Activated T-cell treated with anti-CD3 and anti-CD28 coated beads, Interleukin-2, amount 50 U/mL, for 24 hours (primary cell): ENCODE measurements around the gene JMJD6.
"Not testable (repeated sequence)": the region's sequence is repeated elsewhere in the genome, so short reads cannot be mapped to it uniquely, and the experiment has no call there.

Experiments
- DNase-seq: peaks from one replicate; pipeline ENCODE4 v3.0.0-alpha.2; 2020
- H3K27ac Mint-ChIP-seq: 2 replicates; pipeline ENCODE4 v1.8.0; 2020; ENCODE audit warnings: mild to moderate bottlenecking, mixed read lengths
- H3K27me3 Mint-ChIP-seq: 2 replicates; pipeline ENCODE4 v1.8.0; 2020; ENCODE audit warnings: mixed read lengths
- H3K36me3 Mint-ChIP-seq: 2 replicates; pipeline ENCODE4 v1.8.0; 2020; ENCODE audit warnings: low read depth, mixed read lengths
- H3K4me1 Mint-ChIP-seq: 2 replicates; pipeline ENCODE4 v1.8.0; 2020; ENCODE audit warnings: low read depth, mixed read lengths
- H3K4me3 Mint-ChIP-seq: 2 replicates; pipeline ENCODE4 v1.8.0; 2020; ENCODE audit warnings: mild to moderate bottlenecking, moderate library complexity, mixed read lengths
- H3K9me3 Mint-ChIP-seq: 2 replicates; pipeline ENCODE4 v1.8.0; 2020; ENCODE audit warnings: mixed read lengths

JMJD6 gene

GRCh38 chr17:76740329-76741118 is 14.1 kb upstream of the JMJD6 start:
- DNase-seq, result no peak
- Mint-ChIP-seq H3K27me3 (no peaks in the 10 kb centered on the region), H3K36me3 (peaks cover 66% of the 10 kb centered on the region), H3K4me3 (no peak overlapping the region), H3K9me3 (no peaks in the 10 kb centered on the region), H3K27ac (no peak overlapping the region), H3K4me1 (peaks cover 44% of the 10 kb centered on the region)

- H3K9me3 Mint-ChIP-seq, DNase-seq, H3K27ac Mint-ChIP-seq, H3K27me3 Mint-ChIP-seq, H3K4me3 Mint-ChIP-seq: not testable (repeated sequence)
- Mint-ChIP-seq H3K4me1 (peaks cover 35% of the 10 kb centered on the region), H3K36me3 (peaks cover 66% of the 10 kb centered on the region)
Measured at GRCh38 chr17:76739568-76740115, 13.2 kb upstream of the JMJD6 start.

GRCh38 chr17:76738468-76738850 is 12.1 kb upstream of the JMJD6 start:
- peaks cover 68% of the 10 kb centered on the region for H3K36me3 Mint-ChIP-seq
- H3K4me1 Mint-ChIP-seq, result peaks cover 40% of the 10 kb centered on the region
- H3K27me3 Mint-ChIP-seq, result no peaks in the 10 kb centered on the region
- peak overlapping the region; percentile 100 for H3K27ac Mint-ChIP-seq
- DNase-seq, result no peak
- no peaks in the 10 kb centered on the region for H3K9me3 Mint-ChIP-seq
- H3K4me3 Mint-ChIP-seq, result peak overlapping the region; percentile 99

GRCh38 chr17:76737676-76738467 is 11.5 kb upstream of the JMJD6 start, which contains the start of gene MFSD11:
TSS of gene MFSD11 (plus strand) at chr17:76738119. CDS start at chr17:76738353, 234 bp downstream.
- Mint-ChIP-seq H3K9me3 (no peaks in the 10 kb centered on the region), H3K4me1 (peaks cover 42% of the 10 kb centered on the region), H3K27me3 (no peaks in the 10 kb centered on the region), H3K4me3 (peak within 1 kb of the TSS; percentile 99), H3K36me3 (peaks cover 70% of the 10 kb centered on the region), H3K27ac (peak within 1 kb of the TSS; percentile 100)
- DNase-seq, result peak; percentile 96

GRCh38 chr17:76737082-76737675 is 10.8 kb upstream of the JMJD6 start, which contains the start of gene SRSF2:
TSS of gene SRSF2 (minus strand) at chr17:76737331. CDS start at chr17:76737160, 171 bp downstream.
- Mint-ChIP-seq H3K36me3 (peaks cover 70% of the 10 kb centered on the region), H3K27ac (peak within 1 kb of the TSS; percentile 100), H3K9me3 (no peaks in the 10 kb centered on the region), H3K4me3 (peak within 1 kb of the TSS; percentile 99), H3K4me1 (peaks cover 45% of the 10 kb centered on the region), H3K27me3 (no peaks in the 10 kb centered on the region)
- peak; percentile 99 for DNase-seq

- peak overlapping the region; percentile 99 for H3K4me3 Mint-ChIP-seq
- H3K9me3 Mint-ChIP-seq, result no peaks in the 10 kb centered on the region
- peaks cover 71% of the 10 kb centered on the region for H3K36me3 Mint-ChIP-seq
- peaks cover 49% of the 10 kb centered on the region for H3K4me1 Mint-ChIP-seq
- peak overlapping the region; percentile 100 for H3K27ac Mint-ChIP-seq
- no peaks in the 10 kb centered on the region for H3K27me3 Mint-ChIP-seq
- DNase-seq, result peak; percentile 80
Measured at GRCh38 chr17:76736349-76737081, 10.1 kb upstream of the JMJD6 start.

- H3K4me3 Mint-ChIP-seq, result peak overlapping the region; percentile 99
- peak overlapping the region; percentile 99 for H3K27ac Mint-ChIP-seq
- peaks cover 52% of the 10 kb centered on the region for H3K4me1 Mint-ChIP-seq
Measured at GRCh38 chr17:76735586-76736348, 9.4 kb upstream of the JMJD6 start.

GRCh38 chr17:76735006-76735405 is 8.6 kb upstream of the JMJD6 start:
- Mint-ChIP-seq H3K27ac (peak overlapping the region; percentile 99), H3K36me3 (peaks cover 77% of the 10 kb centered on the region), H3K4me1 (peaks cover 52% of the 10 kb centered on the region), H3K27me3 (no peaks in the 10 kb centered on the region), H3K4me3 (peak overlapping the region; percentile 99), H3K9me3 (no peaks in the 10 kb centered on the region)
- no peak for DNase-seq

More at GRCh38 chr17:76735586-76736348, 9.4 kb upstream of the JMJD6 start:
- H3K9me3 Mint-ChIP-seq, result no peaks in the 10 kb centered on the region
- no peaks in the 10 kb centered on the region for H3K27me3 Mint-ChIP-seq
- DNase-seq, result no peak
- H3K36me3 Mint-ChIP-seq, result peaks cover 72% of the 10 kb centered on the region

GRCh38 chr17:76734080-76734840 is 7.9 kb upstream of the JMJD6 start:
- peak overlapping the region; percentile 99 for H3K27ac Mint-ChIP-seq
- no peaks in the 10 kb centered on the region for H3K9me3 Mint-ChIP-seq
- peak overlapping the region; percentile 99 for H3K4me3 Mint-ChIP-seq
- peaks cover 85% of the 10 kb centered on the region for H3K36me3 Mint-ChIP-seq
- DNase-seq, result no peak
- no peaks in the 10 kb centered on the region for H3K27me3 Mint-ChIP-seq
- H3K4me1 Mint-ChIP-seq, result peaks cover 56% of the 10 kb centered on the region

GRCh38 chr17:76733618-76733957 is 7.2 kb upstream of the JMJD6 start:
- no peak for DNase-seq
- H3K27ac Mint-ChIP-seq, result peak overlapping the region; percentile 99
- no peaks in the 10 kb centered on the region for H3K27me3 Mint-ChIP-seq
- peaks cover 55% of the 10 kb centered on the region for H3K4me1 Mint-ChIP-seq
- H3K4me3 Mint-ChIP-seq, result peak overlapping the region; percentile 99
- H3K9me3 Mint-ChIP-seq, result no peaks in the 10 kb centered on the region
- peaks cover 91% of the 10 kb centered on the region for H3K36me3 Mint-ChIP-seq

- no peaks in the 10 kb centered on the region for H3K9me3 Mint-ChIP-seq
- H3K27ac Mint-ChIP-seq, result peak overlapping the region; percentile 99
- no peak for DNase-seq
- H3K36me3 Mint-ChIP-seq, result peaks cover 93% of the 10 kb centered on the region
- H3K4me1 Mint-ChIP-seq, result peaks cover 54% of the 10 kb centered on the region
- H3K4me3 Mint-ChIP-seq, result peak overlapping the region; percentile 99
- no peaks in the 10 kb centered on the region for H3K27me3 Mint-ChIP-seq
Measured at GRCh38 chr17:76732734-76733617, 6.6 kb upstream of the JMJD6 start.
